Tibial artery (tissue), 4 donors: ENCODE data around the gene USP32.

ENCODE experiments used
- DNase-seq, 2 donors: peaks; one replicate each; pipeline ENCODE4 v3.0.0-alpha.2; 2019
- H3K27ac ChIP-seq, 2 donors: fragments of 200-600 bp; sonication (generic) in 1 of 2; 1 replicate in 1 of 2; 2 replicates in 1 of 2; pipeline ENCODE4 v1.5.1; 2018 to 2019; ENCODE audit warnings: mild to moderate bottlenecking in 1 of 2
- H3K27me3 ChIP-seq, 2 donors: fragments of 200-600 bp; sonication (generic) in 1 of 2; one replicate each; pipeline versions ENCODE4 v1.5.1 to v1.6.0; 2016 to 2019
- H3K36me3 ChIP-seq, 3 donors: fragments of 200-600 bp; sonication (generic) in 2 of 3; one replicate each; pipeline ENCODE4 v1.5.1; 2016 to 2019; ENCODE audit warnings: mild to moderate bottlenecking in 2 of 3
- H3K4me1 ChIP-seq, 4 donors: fragments of 200-600 bp; sonication (generic) in 2 of 4; 1 replicate in 3 of 4; 2 replicates in 1 of 4; pipeline ENCODE4 v1.5.1; 2016 to 2019
- H3K4me3 ChIP-seq, 2 donors: fragments of 200-600 bp; sonication (generic) in 1 of 2; 1 replicate in 1 of 2; 2 replicates in 1 of 2; pipeline ENCODE4 v1.5.1; 2018 to 2019; ENCODE audit warnings: mild to moderate bottlenecking in 2 of 2
- H3K9me3 ChIP-seq, 3 donors: fragments of 200-600 bp; sonication (generic) in 1 of 3; one replicate each; pipeline ENCODE4 v1.5.1; 2016 to 2019
- intact Hi-C: fragments of 100-400 bp; cut with DNase I; formaldehyde crosslinking; loops from one replicate; pipeline ENCODE4 v1.15.0; 2023; ENCODE audit warnings: low total_unique reads
- TF ChIP-seq, protein P1 (sequence below), 2 experiments: fragments of 200-600 bp in 1 of 2; fragments of 450-650 bp in 1 of 2; IDR thresholded peaks; one replicate each; pipeline ENCODE4 v1.5.1; 2017 to 2019; ENCODE audit warnings: antibody characterized with exemption in 2 of 2, mild to moderate bottlenecking in 1 of 2, moderate library complexity in 1 of 2

Gene USP32

DNA sequence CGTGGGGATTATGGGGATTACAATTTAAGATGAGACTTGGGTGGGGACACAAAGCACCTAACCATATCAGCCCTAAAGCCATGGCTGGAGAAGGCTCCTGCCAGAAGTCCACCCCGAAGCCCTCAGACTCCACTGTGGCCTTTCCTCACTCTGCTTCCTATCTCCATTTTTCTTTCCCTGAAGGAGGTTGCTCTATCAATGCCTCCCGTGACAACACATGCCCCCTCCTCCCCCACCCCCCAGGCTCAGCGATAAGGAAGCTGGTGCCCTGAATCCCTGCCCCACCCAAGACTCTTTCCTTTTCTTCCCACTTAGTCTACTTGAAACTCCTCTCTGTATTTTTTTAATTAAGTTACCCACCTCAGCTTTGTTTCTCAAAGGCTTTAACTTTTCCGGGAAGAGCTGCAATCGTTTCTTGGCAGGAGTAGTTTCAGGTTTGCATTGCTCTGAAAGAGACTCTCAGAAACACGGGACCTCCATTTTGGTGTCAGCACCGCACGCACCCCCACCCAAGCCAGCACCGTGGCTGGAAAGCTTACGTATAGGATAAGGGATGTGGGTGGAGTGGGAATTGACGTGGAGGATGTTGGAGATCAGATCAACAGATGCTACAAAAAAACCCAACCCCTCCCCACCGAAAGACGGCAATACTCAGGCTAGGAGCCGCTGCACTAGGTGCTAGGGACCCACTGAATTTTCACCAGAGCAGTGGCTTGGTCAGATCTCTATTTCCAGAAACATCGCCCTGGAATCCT, 257.4 kb downstream of the USP32 start:
- TF ChIP-seq, protein P1, sequence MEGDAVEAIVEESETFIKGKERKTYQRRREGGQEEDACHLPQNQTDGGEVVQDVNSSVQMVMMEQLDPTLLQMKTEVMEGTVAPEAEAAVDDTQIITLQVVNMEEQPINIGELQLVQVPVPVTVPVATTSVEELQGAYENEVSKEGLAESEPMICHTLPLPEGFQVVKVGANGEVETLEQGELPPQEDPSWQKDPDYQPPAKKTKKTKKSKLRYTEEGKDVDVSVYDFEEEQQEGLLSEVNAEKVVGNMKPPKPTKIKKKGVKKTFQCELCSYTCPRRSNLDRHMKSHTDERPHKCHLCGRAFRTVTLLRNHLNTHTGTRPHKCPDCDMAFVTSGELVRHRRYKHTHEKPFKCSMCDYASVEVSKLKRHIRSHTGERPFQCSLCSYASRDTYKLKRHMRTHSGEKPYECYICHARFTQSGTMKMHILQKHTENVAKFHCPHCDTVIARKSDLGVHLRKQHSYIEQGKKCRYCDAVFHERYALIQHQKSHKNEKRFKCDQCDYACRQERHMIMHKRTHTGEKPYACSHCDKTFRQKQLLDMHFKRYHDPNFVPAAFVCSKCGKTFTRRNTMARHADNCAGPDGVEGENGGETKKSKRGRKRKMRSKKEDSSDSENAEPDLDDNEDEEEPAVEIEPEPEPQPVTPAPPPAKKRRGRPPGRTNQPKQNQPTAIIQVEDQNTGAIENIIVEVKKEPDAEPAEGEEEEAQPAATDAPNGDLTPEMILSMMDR (IDR thresholded peaks at IDR 0.05), result no peak
- no peaks in the 10 kb centered on the region for H3K36me3 ChIP-seq
- intact Hi-C loops, result no loop called here
- peaks cover 0 to 19% of the 10 kb centered on the region in 2 donors for H3K27me3 ChIP-seq
- H3K27ac ChIP-seq, result peak overlapping the region; percentile 59 to 61
- peak in 1 of 2 donors; percentile 55 for DNase-seq
- peak overlapping the region; percentile 59 to 76 for H3K4me3 ChIP-seq
- no peaks in the 10 kb centered on the region for H3K9me3 ChIP-seq
- H3K4me1 ChIP-seq, result peaks cover 0 to 22% (median 17%) of the 10 kb centered on the region in 4 donors

DNA sequence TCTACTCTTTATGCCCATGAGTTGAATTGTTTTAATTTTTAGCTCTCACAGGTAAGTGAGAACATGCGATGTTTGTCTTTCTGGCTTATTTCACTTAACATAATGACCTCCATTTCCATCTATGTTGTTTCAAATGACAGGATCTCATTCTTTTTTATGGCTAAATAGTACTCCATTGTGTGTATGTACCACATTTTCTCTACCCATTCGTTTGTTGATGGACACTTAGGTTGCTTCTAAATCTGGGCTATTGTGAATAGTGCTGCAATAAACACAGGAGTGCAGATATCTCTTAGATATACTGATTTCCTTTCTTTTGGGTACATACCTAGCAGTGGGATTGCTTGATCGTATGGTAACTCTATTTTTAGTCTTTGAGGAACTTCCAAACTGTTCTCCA, 261.5 kb downstream of the USP32 start:
- Histone ChIP-seq H3K27ac (no peak overlapping the region), H3K27me3 (peaks cover 0 to 12% of the 10 kb centered on the region in 2 donors), H3K36me3 (no peaks in the 10 kb centered on the region), H3K4me3 (no peak overlapping the region), H3K9me3 (no peaks in the 10 kb centered on the region), H3K4me1 (peaks cover 0 to 14% (median 10%) of the 10 kb centered on the region in 4 donors)
- intact Hi-C loops, result no loop called here
- no peak for DNase-seq
- TF ChIP-seq, protein P1 (IDR thresholded peaks at IDR 0.05), result no peak

DNA sequence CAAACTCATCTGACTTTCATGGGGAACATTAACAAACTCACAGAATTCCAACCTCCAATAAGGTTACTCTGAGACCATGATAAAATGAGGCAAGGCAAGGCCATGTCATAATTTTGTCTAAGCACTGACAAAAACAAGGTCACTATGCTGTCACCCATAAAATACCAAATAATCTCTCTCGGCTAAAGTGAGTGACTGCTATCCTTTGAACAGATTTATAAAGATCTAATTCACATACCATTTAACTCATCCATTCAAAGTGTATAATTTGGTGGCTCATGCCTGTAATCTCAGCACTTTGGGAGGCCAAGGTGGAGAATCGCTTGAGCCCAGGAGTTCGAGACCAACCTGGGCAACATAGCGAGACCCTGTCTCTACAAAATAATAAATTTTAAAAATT, 262.8 kb downstream of the USP32 start:
- H3K36me3 ChIP-seq, result no peaks in the 10 kb centered on the region
- no peak overlapping the region for H3K4me3 ChIP-seq
- H3K4me1 ChIP-seq, result peaks cover 0 to 7% (median 4%) of the 10 kb centered on the region in 4 donors
- no peaks in the 10 kb centered on the region for H3K9me3 ChIP-seq
- intact Hi-C loops, result no loop called here
- TF ChIP-seq, protein P1 (IDR thresholded peaks at IDR 0.05), result no peak
- H3K27ac ChIP-seq, result no peak overlapping the region
- DNase-seq, result no peak
- peaks cover 0 to 12% of the 10 kb centered on the region in 2 donors for H3K27me3 ChIP-seq
